Progenitor cell of endocrine pancreas (in vitro differentiated cells): ENCODE results near the gene CACNG6. TPM values are rescaled to one million over a fixed set of nuclear protein-coding genes. Genes with fewer than 3 reads are reported as not detected.
A peak's percentile ranks its signal among the peaks of the same experiment; 100 is the strongest.

ENCODE experiments used
- DNase-seq: peaks from one replicate; pipeline ENCODE4 v3.0.0; 2021; ENCODE audit warnings: low spot score; ENCODE audit not compliant: unreplicated experiment
- H3K27ac Mint-ChIP-seq: 2 replicates; pipeline ENCODE4 v1.8.0; 2021; ENCODE audit warnings: mild to moderate bottlenecking, moderate library complexity, mixed read lengths
- H3K27me3 Mint-ChIP-seq: 2 replicates; pipeline ENCODE4 v1.8.0; 2021; ENCODE audit warnings: mixed read lengths
- H3K36me3 Mint-ChIP-seq: 2 replicates; pipeline ENCODE4 v1.8.0; 2022; ENCODE audit warnings: mixed read lengths; ENCODE audit not compliant: insufficient read depth
- H3K4me1 Mint-ChIP-seq: 2 replicates; pipeline ENCODE4 v1.8.0; 2021; ENCODE audit warnings: low read depth, mixed read lengths
- H3K4me3 Mint-ChIP-seq: 2 replicates; pipeline ENCODE4 v1.8.0; 2021; ENCODE audit warnings: low read depth, mild to moderate bottlenecking, moderate library complexity, mixed read lengths
- H3K9me3 Mint-ChIP-seq: 2 replicates; pipeline ENCODE4 v1.8.0; 2021; ENCODE audit warnings: low read depth, mixed read lengths
- total RNA-seq: library from RNA; stranded (reverse); gene quantifications from 2 replicates; pipeline ENCODE4 v1.2.1, GENCODE V29; 2021
- TF ChIP-seq, protein P1 (sequence below): fragments of 200-600 bp; sonication (generic); IDR thresholded peaks from one replicate; pipeline ENCODE4 v1.5.0; 2021; ENCODE audit warnings: antibody characterized with exemption, mild to moderate bottlenecking; ENCODE audit not compliant: unreplicated experiment

The CACNG6 gene
- total RNA-seq, 1 donor from 2014 or later = 7.6 TPM

DNA sequence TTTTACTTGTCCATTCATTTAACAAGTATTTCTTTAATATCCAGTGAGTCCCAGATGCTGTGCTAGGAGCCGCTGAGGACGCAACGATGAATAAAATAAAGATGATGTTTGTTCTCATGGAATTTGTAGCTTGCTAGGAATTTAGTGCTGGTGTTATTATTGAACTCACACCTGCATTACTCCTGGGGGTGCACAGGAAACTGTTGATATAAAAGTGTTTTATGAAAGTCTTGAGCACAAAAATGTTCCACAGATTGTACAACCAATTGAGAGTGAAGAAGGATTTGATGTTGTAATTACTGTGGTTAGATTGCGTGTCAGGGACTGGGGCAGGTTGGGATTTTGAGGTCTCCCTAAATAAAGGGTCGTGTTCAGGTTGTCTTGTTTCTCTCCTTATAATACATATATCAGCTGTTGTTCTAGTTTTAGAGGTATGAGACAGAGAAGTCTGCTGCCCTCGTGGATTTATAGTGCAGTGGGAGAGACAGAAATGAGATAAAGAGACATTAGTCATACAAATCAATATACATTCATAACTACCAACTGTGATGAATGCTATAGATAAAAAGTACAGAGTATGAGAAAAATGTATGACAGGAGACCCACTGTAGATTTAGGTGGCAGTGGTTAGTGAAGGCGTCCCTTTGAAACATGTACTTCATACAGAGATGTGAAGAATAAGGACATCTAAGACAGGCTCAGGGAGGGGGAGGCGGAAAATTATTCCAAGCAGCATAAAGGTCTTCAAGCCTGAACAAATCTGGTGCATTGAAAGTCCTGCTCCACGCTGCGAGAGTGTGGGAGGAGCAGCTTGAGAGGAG, 11.3 kb downstream of the CACNG6 start:
- H3K9me3 Mint-ChIP-seq = no peaks in the 10 kb centered on the region
- peaks cover 31% of the 10 kb centered on the region for H3K27me3 Mint-ChIP-seq
- no peak for DNase-seq
- H3K27ac Mint-ChIP-seq = no peak overlapping the region
- no peaks in the 10 kb centered on the region for H3K4me1 Mint-ChIP-seq
- no peak overlapping the region for H3K4me3 Mint-ChIP-seq
- H3K36me3 Mint-ChIP-seq = no peaks in the 10 kb centered on the region
- TF ChIP-seq, protein P1, sequence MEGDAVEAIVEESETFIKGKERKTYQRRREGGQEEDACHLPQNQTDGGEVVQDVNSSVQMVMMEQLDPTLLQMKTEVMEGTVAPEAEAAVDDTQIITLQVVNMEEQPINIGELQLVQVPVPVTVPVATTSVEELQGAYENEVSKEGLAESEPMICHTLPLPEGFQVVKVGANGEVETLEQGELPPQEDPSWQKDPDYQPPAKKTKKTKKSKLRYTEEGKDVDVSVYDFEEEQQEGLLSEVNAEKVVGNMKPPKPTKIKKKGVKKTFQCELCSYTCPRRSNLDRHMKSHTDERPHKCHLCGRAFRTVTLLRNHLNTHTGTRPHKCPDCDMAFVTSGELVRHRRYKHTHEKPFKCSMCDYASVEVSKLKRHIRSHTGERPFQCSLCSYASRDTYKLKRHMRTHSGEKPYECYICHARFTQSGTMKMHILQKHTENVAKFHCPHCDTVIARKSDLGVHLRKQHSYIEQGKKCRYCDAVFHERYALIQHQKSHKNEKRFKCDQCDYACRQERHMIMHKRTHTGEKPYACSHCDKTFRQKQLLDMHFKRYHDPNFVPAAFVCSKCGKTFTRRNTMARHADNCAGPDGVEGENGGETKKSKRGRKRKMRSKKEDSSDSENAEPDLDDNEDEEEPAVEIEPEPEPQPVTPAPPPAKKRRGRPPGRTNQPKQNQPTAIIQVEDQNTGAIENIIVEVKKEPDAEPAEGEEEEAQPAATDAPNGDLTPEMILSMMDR = no peak

DNA sequence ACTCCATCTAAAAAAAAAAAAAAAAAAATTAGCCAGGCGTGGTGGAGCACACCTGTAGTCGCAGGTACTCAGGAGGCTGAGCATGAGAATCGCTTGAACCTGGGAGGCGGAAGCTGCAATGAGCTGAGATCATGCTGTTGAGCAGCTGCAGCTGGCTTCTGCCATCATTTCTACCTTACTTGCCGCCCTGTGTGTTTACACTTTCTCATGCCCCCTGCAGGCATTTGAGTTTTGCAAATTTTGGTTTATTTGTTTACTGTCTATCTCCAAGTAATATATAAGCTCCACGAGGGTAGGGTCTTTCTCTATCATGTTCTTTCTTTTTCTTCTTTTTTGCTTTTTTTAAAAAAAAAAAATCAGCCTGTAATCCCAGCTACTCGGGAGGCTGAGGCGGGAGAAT, 18.0 kb downstream of the CACNG6 start:
- H3K27me3 Mint-ChIP-seq = peaks cover 21% of the 10 kb centered on the region
- no peak overlapping the region for H3K4me3 Mint-ChIP-seq
- H3K27ac Mint-ChIP-seq = no peak overlapping the region
- H3K4me1 Mint-ChIP-seq = peaks cover 6% of the 10 kb centered on the region
- TF ChIP-seq, protein P1 = no peak
- no peaks in the 10 kb centered on the region for H3K9me3 Mint-ChIP-seq
- no peak for DNase-seq
- peaks cover 3% of the 10 kb centered on the region for H3K36me3 Mint-ChIP-seq

DNA sequence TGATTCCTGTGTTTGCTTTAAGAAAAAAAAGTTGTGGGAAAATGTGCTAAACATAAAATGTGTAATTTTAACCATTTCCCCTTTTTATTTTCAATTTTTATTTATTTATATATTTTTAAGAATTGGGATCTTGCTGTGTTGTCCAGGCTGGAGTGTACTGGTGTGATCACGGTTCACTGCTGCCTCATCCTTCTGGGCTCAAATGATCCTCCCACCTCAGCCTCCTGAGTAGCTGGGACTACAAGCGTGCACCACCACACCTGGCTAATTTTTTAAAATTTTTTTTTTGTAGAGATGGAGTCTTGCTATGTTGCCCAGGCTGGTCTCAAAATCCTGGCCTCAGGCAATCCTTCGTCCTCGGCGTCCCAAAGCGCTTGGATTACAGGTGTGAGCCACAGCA, 19.0 kb downstream of the CACNG6 start:
- no peak for DNase-seq
- no peak overlapping the region for H3K4me3 Mint-ChIP-seq
- no peak overlapping the region for H3K27ac Mint-ChIP-seq
- H3K9me3 Mint-ChIP-seq = no peaks in the 10 kb centered on the region
- H3K27me3 Mint-ChIP-seq = peaks cover 27% of the 10 kb centered on the region
- TF ChIP-seq, protein P1 = no peak
- H3K4me1 Mint-ChIP-seq = peaks cover 8% of the 10 kb centered on the region
- peaks cover 3% of the 10 kb centered on the region for H3K36me3 Mint-ChIP-seq

DNA sequence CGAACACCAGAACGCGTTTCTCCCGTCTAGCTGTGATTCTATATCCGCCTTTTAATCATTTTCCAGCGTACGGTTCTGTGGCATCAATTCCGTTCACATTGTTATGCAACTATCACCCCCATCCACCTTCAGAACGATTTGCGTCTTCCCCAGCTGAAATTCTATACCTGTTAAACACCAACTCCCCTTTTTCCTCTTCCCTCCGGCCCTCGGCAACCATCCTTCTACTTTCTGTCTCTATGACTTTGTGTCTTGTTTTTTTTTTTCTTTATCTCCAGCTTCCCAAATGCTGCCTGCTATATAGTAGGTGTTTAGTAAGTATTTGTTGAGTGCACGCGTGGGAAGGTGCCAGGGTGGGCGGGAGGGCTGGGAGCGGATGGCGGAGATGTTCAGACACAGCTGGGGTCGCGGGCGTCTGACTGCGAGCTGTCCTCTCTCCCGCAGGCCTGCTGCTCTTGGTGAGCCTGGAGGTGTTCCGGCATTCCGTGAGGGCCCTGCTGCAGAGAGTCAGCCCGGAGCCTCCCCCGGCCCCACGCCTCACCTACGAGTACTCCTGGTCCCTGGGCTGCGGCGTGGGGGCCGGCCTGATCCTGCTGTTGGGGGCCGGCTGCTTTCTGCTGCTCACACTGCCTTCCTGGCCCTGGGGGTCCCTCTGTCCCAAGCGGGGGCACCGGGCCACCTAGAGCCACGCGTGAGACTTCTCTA, 20.2 kb downstream of the CACNG6 start:
- DNase-seq = no peak
- H3K4me1 Mint-ChIP-seq = peaks cover 8% of the 10 kb centered on the region
- peaks cover 35% of the 10 kb centered on the region for H3K27me3 Mint-ChIP-seq
- TF ChIP-seq, protein P1 = no peak
- no peaks in the 10 kb centered on the region for H3K9me3 Mint-ChIP-seq
- H3K4me3 Mint-ChIP-seq = no peak overlapping the region
- H3K27ac Mint-ChIP-seq = no peak overlapping the region
- H3K36me3 Mint-ChIP-seq = peaks cover 3% of the 10 kb centered on the region

DNA sequence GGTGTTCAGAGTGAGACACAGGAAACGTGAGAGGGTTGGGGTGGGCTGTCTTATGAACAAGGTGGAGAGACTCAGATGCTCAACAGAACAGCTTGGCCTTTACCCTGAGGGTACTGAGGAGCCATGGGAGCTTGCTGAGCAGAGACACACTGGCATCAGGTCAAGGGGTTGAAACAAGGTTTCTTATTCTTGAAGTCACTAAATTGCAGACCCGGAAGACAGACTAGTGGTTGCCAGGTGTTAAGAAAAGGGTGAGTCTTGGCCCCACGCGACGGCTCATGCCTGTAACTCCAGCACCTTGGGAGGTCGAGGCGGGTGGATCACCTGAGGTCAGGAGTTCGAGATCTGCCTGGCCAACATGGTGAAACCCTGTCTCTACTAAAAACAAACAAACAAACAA, 22.4 kb downstream of the CACNG6 start:
- Mint-ChIP-seq H3K4me3 (no peak overlapping the region), H3K4me1 (peaks cover 8% of the 10 kb centered on the region), H3K27ac (peak overlapping the region; percentile 85), H3K36me3 (peaks cover 3% of the 10 kb centered on the region), H3K27me3 (peaks cover 30% of the 10 kb centered on the region), H3K9me3 (no peaks in the 10 kb centered on the region)
- TF ChIP-seq, protein P1 = no peak
- DNase-seq = no peak
